Measurements from ENCODE around the gene CASP12. TPM values are rescaled to one million over a fixed set of nuclear protein-coding genes. Genes with fewer than 3 reads are reported as not detected.

Gene CASP12
- total RNA-seq, 5 donors from 2014 or later (not counting 1 experiment from before 2014, with no cell fraction given): not detected

DNA sequence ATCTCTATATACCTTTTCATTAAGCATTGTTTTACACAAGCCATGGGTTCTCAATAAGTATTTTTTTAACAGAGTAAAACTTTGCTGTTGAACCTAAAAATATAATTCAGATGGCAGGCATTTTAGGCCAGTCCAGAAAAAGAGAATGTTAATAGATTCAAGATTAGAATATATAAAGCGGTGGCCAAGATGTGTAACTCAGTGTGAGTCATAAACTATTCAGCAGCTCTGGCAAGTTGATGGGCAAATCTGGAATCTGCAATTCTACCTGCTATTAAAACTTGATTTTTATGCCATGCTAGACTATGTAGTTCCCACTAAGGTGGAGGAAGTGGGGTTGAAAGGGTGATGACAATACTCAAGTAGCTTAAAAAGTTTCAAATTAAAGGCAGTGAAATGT is 45.4 kb downstream of the CASP12 start:
- Mint-ChIP-seq H3K4me3 (no peak overlapping the region), H3K36me3 (no peaks in the 10 kb centered on the region), H3K27ac (no peak overlapping the region), H3K27me3 (no peaks in the 10 kb centered on the region), H3K4me1 (peaks cover 1 to 14% (median 4%) of the 10 kb centered on the region in 3 donors), H3K9me3 (no peaks in the 10 kb centered on the region)
- Histone ChIP-seq H3K36me3 (ENCODE audit: control insufficient read depth in 2 of 2, extremely low read depth in 1 of 2, insufficient read depth in 1 of 2, low read length in 1 of 2) (no peaks in the 10 kb centered on the region), H3K9me3 (no peaks in the 10 kb centered on the region), H3K27me3 (replicated peaks in 1 of 2; ENCODE audit: control insufficient read depth in 2 of 2, extremely low read depth in 1 of 2, insufficient read depth in 2 of 2, low read length in 1 of 2) (no peaks in the 10 kb centered on the region), H3K27ac (ENCODE audit: low read length) (no peak overlapping the region), H3K4me1 (ENCODE audit: control insufficient read depth in 1 of 2, extremely low read depth in 1 of 2, insufficient read depth in 2 of 2, low read length in 2 of 2) (no peaks in the 10 kb centered on the region), H3K4me3 (ENCODE audit: control insufficient read depth in 1 of 2, extremely low read depth in 1 of 2, low read length in 1 of 2) (no peak overlapping the region)
- ChIA-PET CTCF (no interaction called here), POLR2A (no interaction called here)
- ATAC-seq (replicated peaks in 1 of 4) (no peak), DNase-seq (no peak)
- 100% methylated on average over 1 of the region's 1 CpG for WGBS (ENCODE audit: insufficient coverage)

DNA sequence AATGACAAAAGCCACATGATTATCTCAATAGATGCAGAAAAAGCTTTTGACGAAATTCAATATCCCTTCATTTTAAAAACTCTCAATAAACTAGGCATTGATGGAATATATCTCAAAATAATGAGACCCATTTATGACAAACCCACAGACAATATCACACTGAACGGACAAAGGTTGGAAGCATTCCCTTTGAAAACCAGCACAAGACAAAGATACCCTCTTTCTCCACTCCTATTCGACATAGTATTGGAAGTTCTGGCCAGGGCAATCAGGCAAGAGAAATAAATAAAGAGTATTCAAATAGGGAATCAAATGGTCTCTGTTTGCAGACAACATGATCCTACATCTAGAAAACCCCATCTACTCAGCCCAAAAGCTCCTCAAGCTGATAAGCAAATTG is 52.0 kb downstream of the CASP12 start:
- WGBS (ENCODE audit: insufficient coverage): 100% methylated on average over 1 of the region's 3 CpGs
- no peaks in the 10 kb centered on the region for H3K9me3 ChIP-seq
- H3K36me3 ChIP-seq (ENCODE audit: control insufficient read depth in 2 of 2, extremely low read depth in 1 of 2, insufficient read depth in 1 of 2, low read length in 1 of 2): no peaks in the 10 kb centered on the region
- H3K27ac Mint-ChIP-seq: no peak overlapping the region
- H3K9me3 Mint-ChIP-seq: no peaks in the 10 kb centered on the region
- no peak overlapping the region for H3K27ac ChIP-seq (ENCODE audit: low read length)
- DNase-seq (no peak), ATAC-seq (replicated peaks in 1 of 4) (no peak)
- peaks cover 0 to 3% (median 0%) of the 10 kb centered on the region in 3 donors for H3K4me1 Mint-ChIP-seq
- POLR2A ChIA-PET: no interaction called here
- no peaks in the 10 kb centered on the region for H3K4me1 ChIP-seq (ENCODE audit: control insufficient read depth in 1 of 2, extremely low read depth in 1 of 2, insufficient read depth in 2 of 2, low read length in 2 of 2)
- no peaks in the 10 kb centered on the region for H3K36me3 Mint-ChIP-seq
- no peak overlapping the region for H3K4me3 Mint-ChIP-seq
- no peak overlapping the region for H3K4me3 ChIP-seq (ENCODE audit: control insufficient read depth in 1 of 2, extremely low read depth in 1 of 2, low read length in 1 of 2)
- no peaks in the 10 kb centered on the region for H3K27me3 ChIP-seq (replicated peaks in 1 of 2; ENCODE audit: control insufficient read depth in 2 of 2, extremely low read depth in 1 of 2, insufficient read depth in 2 of 2, low read length in 1 of 2)
- CTCF ChIA-PET: no interaction called here
- no peaks in the 10 kb centered on the region for H3K27me3 Mint-ChIP-seq

DNA sequence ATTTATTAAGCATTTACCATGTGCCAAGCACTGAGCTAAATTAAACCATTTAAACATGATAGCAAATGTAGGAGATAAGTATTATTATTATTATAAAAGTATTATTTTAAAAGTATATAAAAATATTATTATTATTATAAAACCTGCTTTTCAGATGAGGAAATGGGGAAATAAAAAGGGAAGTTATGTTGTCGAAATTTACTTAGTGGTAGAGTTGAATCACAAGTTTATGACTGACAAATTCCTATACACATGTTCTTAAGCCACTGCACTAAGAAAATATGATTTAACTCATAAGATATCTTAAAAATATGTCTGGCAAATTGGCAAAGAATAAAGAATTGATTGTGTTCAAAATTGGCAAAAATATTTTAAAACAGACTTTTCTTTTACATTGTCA is 53.8 kb downstream of the CASP12 start:
- ChIA-PET POLR2A (no interaction called here), CTCF (interaction anchor here in 1 of 2 donors (0.9 kb wide), 1 partner anchor 12 kb away, joined by 3 read pairs; no protein-coding TSS in a partner anchor)
- ATAC-seq (replicated peaks in 1 of 4) (no peak), DNase-seq (no peak)
- H3K9me3 Mint-ChIP-seq: peaks cover 0 to 7% (median 0%) of the 10 kb centered on the region in 3 donors
- H3K4me3 Mint-ChIP-seq: no peak overlapping the region
- H3K36me3 ChIP-seq (ENCODE audit: control insufficient read depth in 2 of 2, extremely low read depth in 1 of 2, insufficient read depth in 1 of 2, low read length in 1 of 2): no peaks in the 10 kb centered on the region
- H3K4me1 ChIP-seq (ENCODE audit: control insufficient read depth in 1 of 2, extremely low read depth in 1 of 2, insufficient read depth in 2 of 2, low read length in 2 of 2): no peaks in the 10 kb centered on the region
- H3K27me3 Mint-ChIP-seq: no peaks in the 10 kb centered on the region
- no peaks in the 10 kb centered on the region for H3K9me3 ChIP-seq
- peaks cover 0 to 7% (median 0%) of the 10 kb centered on the region in 3 donors for H3K4me1 Mint-ChIP-seq
- no peak overlapping the region for H3K27ac Mint-ChIP-seq
- WGBS (ENCODE audit: insufficient coverage): no CpG with 5 or more reads among the region's 1 CpG
- no peak overlapping the region for H3K4me3 ChIP-seq (ENCODE audit: control insufficient read depth in 1 of 2, extremely low read depth in 1 of 2, low read length in 1 of 2)
- H3K27me3 ChIP-seq (replicated peaks in 1 of 2; ENCODE audit: control insufficient read depth in 2 of 2, extremely low read depth in 1 of 2, insufficient read depth in 2 of 2, low read length in 1 of 2): no peaks in the 10 kb centered on the region
- no peak overlapping the region for H3K27ac ChIP-seq (ENCODE audit: low read length)
- no peaks in the 10 kb centered on the region for H3K36me3 Mint-ChIP-seq

DNA sequence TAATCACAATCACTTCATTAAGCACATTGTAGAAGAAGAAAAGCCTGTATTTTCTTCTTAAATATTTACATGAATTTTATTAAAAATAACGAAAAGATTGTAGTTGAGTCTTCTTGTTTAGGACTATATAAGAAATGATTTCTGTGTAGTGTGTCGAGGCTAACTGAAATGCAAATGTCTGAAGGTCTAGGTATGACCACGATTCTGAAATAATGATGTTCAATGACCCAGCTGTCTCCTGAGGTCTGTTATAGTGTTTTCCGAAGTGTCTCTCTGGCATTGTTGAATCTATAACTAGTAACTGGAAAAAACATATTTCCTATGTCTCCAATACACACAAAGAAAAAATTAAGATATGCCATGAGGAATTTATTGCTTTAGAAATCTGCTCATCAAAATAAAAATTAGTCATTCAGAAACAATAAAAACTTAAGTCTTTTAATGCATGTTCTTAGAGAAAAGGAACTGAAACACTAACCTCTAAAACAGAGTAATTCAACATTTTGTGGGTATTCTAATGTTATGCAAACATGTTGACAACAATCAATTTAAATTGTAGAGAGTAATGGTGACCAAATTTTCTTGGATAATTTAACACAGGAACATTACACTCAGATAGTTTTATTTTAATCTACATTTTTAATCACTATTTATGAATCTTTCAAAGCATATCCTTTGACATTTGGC is 55.0 kb downstream of the CASP12 start:
- no peak overlapping the region for H3K27ac Mint-ChIP-seq
- H3K27me3 Mint-ChIP-seq: no peaks in the 10 kb centered on the region
- no peaks in the 10 kb centered on the region for H3K9me3 ChIP-seq
- H3K27me3 ChIP-seq (replicated peaks in 1 of 2; ENCODE audit: control insufficient read depth in 2 of 2, extremely low read depth in 1 of 2, insufficient read depth in 2 of 2, low read length in 1 of 2): no peaks in the 10 kb centered on the region
- ATAC-seq (replicated peaks in 1 of 4): no peak
- H3K27ac ChIP-seq (ENCODE audit: low read length): no peak overlapping the region
- peaks cover 0 to 16% (median 4%) of the 10 kb centered on the region in 3 donors for H3K9me3 Mint-ChIP-seq
- no peak for DNase-seq
- H3K36me3 Mint-ChIP-seq: peaks cover 4% of the 10 kb centered on the region
- H3K4me1 Mint-ChIP-seq: peaks cover 0 to 7% (median 0%) of the 10 kb centered on the region in 3 donors
- 100% methylated on average over 1 of the region's 4 CpGs for WGBS (ENCODE audit: insufficient coverage)
- no peaks in the 10 kb centered on the region for H3K36me3 ChIP-seq (ENCODE audit: control insufficient read depth in 2 of 2, extremely low read depth in 1 of 2, insufficient read depth in 1 of 2, low read length in 1 of 2)
- CTCF ChIA-PET: no interaction called here
- POLR2A ChIA-PET: no interaction called here
- H3K4me1 ChIP-seq (ENCODE audit: control insufficient read depth in 1 of 2, extremely low read depth in 1 of 2, insufficient read depth in 2 of 2, low read length in 2 of 2): no peaks in the 10 kb centered on the region
- no peak overlapping the region for H3K4me3 ChIP-seq (ENCODE audit: control insufficient read depth in 1 of 2, extremely low read depth in 1 of 2, low read length in 1 of 2)
- H3K4me3 Mint-ChIP-seq: no peak overlapping the region

DNA sequence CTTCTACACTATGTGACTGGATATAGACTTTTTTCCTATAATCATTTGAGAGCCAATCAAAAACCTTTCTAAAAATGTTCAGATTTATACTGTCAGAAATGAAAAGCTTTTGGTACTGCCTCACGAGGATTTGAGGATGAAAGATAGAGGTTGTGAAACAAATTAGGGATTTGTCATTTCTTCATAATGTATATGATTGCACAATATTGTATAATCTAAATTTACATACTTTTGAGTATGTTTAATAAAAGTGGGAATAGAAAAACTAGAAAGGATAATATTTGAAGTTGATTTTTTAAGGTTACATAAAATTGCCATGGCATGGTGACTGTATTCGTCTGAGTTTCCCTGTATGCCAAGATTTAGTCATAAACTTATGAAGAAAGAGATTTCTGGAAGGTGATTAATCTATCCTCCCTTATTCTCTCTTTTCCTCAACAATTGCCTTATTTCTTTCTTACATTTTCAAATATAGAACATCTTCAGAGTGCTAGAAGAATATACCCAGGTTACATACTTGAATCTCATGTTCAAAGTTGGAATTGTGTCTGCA is 56.2 kb downstream of the CASP12 start:
- Mint-ChIP-seq H3K27me3 (no peaks in the 10 kb centered on the region), H3K4me3 (no peak overlapping the region), H3K27ac (no peak overlapping the region), H3K9me3 (peaks cover 0 to 16% (median 4%) of the 10 kb centered on the region in 3 donors), H3K4me1 (peaks cover 0 to 7% (median 0%) of the 10 kb centered on the region in 3 donors), H3K36me3 (peaks cover 4% of the 10 kb centered on the region)
- Histone ChIP-seq H3K27ac (ENCODE audit: low read length) (no peak overlapping the region), H3K4me3 (ENCODE audit: control insufficient read depth in 1 of 2, extremely low read depth in 1 of 2, low read length in 1 of 2) (no peak overlapping the region), H3K36me3 (ENCODE audit: control insufficient read depth in 2 of 2, extremely low read depth in 1 of 2, insufficient read depth in 1 of 2, low read length in 1 of 2) (no peaks in the 10 kb centered on the region), H3K4me1 (ENCODE audit: control insufficient read depth in 1 of 2, extremely low read depth in 1 of 2, insufficient read depth in 2 of 2, low read length in 2 of 2) (no peaks in the 10 kb centered on the region), H3K9me3 (no peaks in the 10 kb centered on the region), H3K27me3 (replicated peaks in 1 of 2; ENCODE audit: control insufficient read depth in 2 of 2, extremely low read depth in 1 of 2, insufficient read depth in 2 of 2, low read length in 1 of 2) (no peaks in the 10 kb centered on the region)
- ATAC-seq (replicated peaks in 1 of 4): no peak
- WGBS (ENCODE audit: insufficient coverage): no CpG with 5 or more reads among the region's 2 CpGs
- CTCF ChIA-PET: interaction anchor here in 1 of 2 donors (0.7 kb wide), 1 partner anchor 506 kb away, joined by 3 read pairs; no protein-coding TSS in a partner anchor
- POLR2A ChIA-PET: no interaction called here
- no peak for DNase-seq

DNA sequence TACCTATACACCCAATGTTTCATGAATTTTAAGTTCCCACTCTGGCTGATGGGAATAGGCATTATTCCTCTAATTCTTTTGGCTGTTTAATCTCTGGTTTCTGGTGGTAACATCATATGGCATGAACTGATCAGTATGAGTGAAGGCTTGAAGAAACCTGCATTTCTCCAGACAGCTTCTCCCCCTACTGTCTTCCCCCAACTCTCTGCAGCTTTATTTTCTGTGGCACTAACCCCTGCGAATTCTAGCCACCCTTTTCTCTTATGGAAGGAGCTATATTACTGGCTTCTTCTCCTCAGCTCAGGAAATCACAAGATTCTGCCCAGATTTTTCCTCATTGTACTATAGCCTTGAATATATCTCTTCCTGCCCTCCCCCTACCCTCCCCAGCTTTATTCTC is 57.1 kb downstream of the CASP12 start:
- peaks cover 4% of the 10 kb centered on the region for H3K36me3 Mint-ChIP-seq
- no peak overlapping the region for H3K27ac Mint-ChIP-seq

More for the DNA sequence above, 57.1 kb downstream of the CASP12 start:
- H3K9me3 Mint-ChIP-seq: peaks cover 0 to 16% (median 4%) of the 10 kb centered on the region in 3 donors
- no peak for DNase-seq
- H3K27me3 ChIP-seq (replicated peaks in 1 of 2; ENCODE audit: control insufficient read depth in 2 of 2, extremely low read depth in 1 of 2, insufficient read depth in 2 of 2, low read length in 1 of 2): no peaks in the 10 kb centered on the region
- ChIA-PET POLR2A (interaction anchor here in 1 of 2 donors (0.6 kb wide), 1 partner anchor 22 kb away, joined by 3 read pairs; no protein-coding TSS in a partner anchor), CTCF (interaction anchor here in 1 of 2 donors (0.7 kb wide), 1 partner anchor 507 kb away, joined by 3 read pairs; no protein-coding TSS in a partner anchor)
- H3K4me1 ChIP-seq (ENCODE audit: control insufficient read depth in 1 of 2, extremely low read depth in 1 of 2, insufficient read depth in 2 of 2, low read length in 2 of 2): no peaks in the 10 kb centered on the region
- no peaks in the 10 kb centered on the region for H3K27me3 Mint-ChIP-seq
- no peaks in the 10 kb centered on the region for H3K9me3 ChIP-seq
- H3K4me3 ChIP-seq (ENCODE audit: control insufficient read depth in 1 of 2, extremely low read depth in 1 of 2, low read length in 1 of 2): no peak overlapping the region
- no peak overlapping the region for H3K27ac ChIP-seq (ENCODE audit: low read length)
- H3K36me3 ChIP-seq (ENCODE audit: control insufficient read depth in 2 of 2, extremely low read depth in 1 of 2, insufficient read depth in 1 of 2, low read length in 1 of 2): no peaks in the 10 kb centered on the region
- WGBS (ENCODE audit: insufficient coverage): 78% methylated on average over 1 of the region's 1 CpG
- no peak overlapping the region for H3K4me3 Mint-ChIP-seq
- ATAC-seq (replicated peaks in 1 of 4): no peak
- peaks cover 0 to 7% (median 0%) of the 10 kb centered on the region in 3 donors for H3K4me1 Mint-ChIP-seq

Data from T-cell (primary cell).